Measurements from ENCODE around the gene HYCC2. TPM values are rescaled to one million over a fixed set of nuclear protein-coding genes. Genes with fewer than 3 reads are reported as not detected.

Gene HYCC2
- total RNA-seq, 1 experiment from 2014 or later, result 21.8 TPM

DNA sequence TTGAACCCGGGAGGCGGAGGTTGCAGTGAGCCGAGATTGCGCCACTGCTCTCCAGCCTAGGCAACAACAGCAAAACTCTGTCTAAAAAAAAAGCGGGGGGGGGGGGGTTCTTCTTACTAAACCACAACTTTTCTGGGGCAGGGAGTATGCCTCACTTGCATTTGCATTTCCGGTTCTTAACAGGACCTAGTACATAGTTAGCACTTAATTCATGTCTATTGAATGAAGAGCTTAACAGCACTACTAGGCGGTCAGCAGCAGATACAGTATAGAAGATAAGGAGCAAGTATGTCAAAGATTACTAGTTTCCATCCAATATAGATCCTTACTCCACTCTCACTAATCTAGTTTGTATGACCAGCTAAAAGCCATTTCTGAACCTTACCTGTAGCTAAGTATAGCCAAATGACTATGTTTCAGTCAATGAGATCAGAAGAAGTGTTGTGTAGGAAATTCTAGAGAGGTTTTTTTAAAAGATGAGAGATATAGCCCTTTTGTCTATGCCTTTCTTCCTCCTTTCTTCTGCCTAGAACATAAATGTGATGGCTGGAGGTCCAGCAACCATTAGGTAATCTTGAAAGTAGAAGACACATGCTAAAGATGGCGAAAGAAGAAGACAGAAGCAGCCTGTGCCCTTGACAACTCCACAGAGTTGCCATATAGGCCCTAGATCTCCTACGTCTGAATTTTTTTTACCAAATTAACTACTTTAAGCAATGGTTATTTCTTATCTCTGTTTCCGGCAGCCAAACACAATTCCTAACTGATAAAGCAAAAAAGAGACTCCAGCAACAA, 11.3 kb downstream of the HYCC2 start:
- intact Hi-C loops (cut with micrococcal nuclease; ENCODE audit: unreplicated experiment), result no loop called here
- Mint-ChIP-seq H3K4me3 (ENCODE audit: unreplicated experiment) (no peak overlapping the region), H3K27ac (ENCODE audit: unreplicated experiment) (no peak overlapping the region), H3K9me3 (ENCODE audit: unreplicated experiment) (no peaks in the 10 kb centered on the region), H3K36me3 (ENCODE audit: insufficient read depth, unreplicated experiment) (peaks cover 21% of the 10 kb centered on the region), H3K4me1 (ENCODE audit: low read depth, unreplicated experiment) (peaks cover 18% of the 10 kb centered on the region), H3K27me3 (ENCODE audit: insufficient read depth, unreplicated experiment) (no peaks in the 10 kb centered on the region)
- POLR2A ChIA-PET, result no interaction called here
- Histone ChIP-seq H3K4me3 (ENCODE audit: low read depth, low read length) (no peak overlapping the region), H3K4me1 (peaks cover 30% of the 10 kb centered on the region), H3K9me3 (no peaks in the 10 kb centered on the region), H3K36me3 (ENCODE audit: control insufficient read depth, insufficient read depth, low read length) (no peaks in the 10 kb centered on the region), H3K27me3 (replicated peaks; ENCODE audit: control insufficient read depth, insufficient read depth, low read length) (no peaks in the 10 kb centered on the region)
- DNase-seq, result no peak
- BruUV-seq (replicated peaks), result no TSS peak
- CTCF ChIA-PET, result interaction anchor here (1.0 kb wide), 1 partner anchor 9 kb away, joined by 6 read pairs; no protein-coding TSS in a partner anchor
- no peak for TF ChIP-seq CTCF (IDR thresholded peaks at IDR 0.05; ENCODE audit: insufficient read depth in 1 of 2, low read depth in 1 of 2, low read length in 1 of 2, severe bottlenecking in 1 of 2, unreplicated experiment in 1 of 2)

DNA sequence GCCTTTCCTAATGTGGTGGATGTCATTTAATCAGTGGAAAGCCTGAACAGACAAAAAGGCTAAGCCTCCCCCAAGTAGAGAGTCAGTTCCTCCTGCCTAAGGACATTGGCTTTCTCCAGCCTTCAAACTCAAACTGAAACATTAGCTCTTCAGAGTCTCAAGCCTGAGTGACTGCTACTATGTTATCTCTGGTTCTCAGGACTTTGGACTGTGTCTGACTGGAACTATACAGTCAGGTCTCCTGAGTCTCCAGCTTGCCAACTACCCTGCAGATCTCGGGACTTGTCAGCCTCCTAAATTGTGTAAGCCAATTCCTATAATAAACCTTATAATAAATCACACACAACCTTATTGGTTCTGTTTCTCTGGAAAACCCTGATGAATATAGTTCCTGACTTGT, 12.6 kb downstream of the HYCC2 start:
- Histone ChIP-seq H3K4me3 (ENCODE audit: low read depth, low read length) (no peak overlapping the region), H3K36me3 (ENCODE audit: control insufficient read depth, insufficient read depth, low read length) (no peaks in the 10 kb centered on the region), H3K9me3 (no peaks in the 10 kb centered on the region), H3K27me3 (replicated peaks; ENCODE audit: control insufficient read depth, insufficient read depth, low read length) (no peaks in the 10 kb centered on the region), H3K4me1 (peaks cover 30% of the 10 kb centered on the region)
- H3K27ac Mint-ChIP-seq (ENCODE audit: unreplicated experiment), result no peak overlapping the region
- peaks cover 21% of the 10 kb centered on the region for H3K36me3 Mint-ChIP-seq (ENCODE audit: insufficient read depth, unreplicated experiment)
- H3K4me3 Mint-ChIP-seq (ENCODE audit: unreplicated experiment), result no peak overlapping the region
- intact Hi-C loops (cut with micrococcal nuclease; ENCODE audit: unreplicated experiment), result no loop called here
- H3K27me3 Mint-ChIP-seq (ENCODE audit: insufficient read depth, unreplicated experiment), result no peaks in the 10 kb centered on the region
- H3K4me1 Mint-ChIP-seq (ENCODE audit: low read depth, unreplicated experiment), result peaks cover 18% of the 10 kb centered on the region
- POLR2A ChIA-PET, result interaction anchor here (0.6 to 0.9 kb wide), 2 partner anchors 154 to 194 kb away, joined by 3 read pairs; partner anchors contain the start of gene CLK1
- no peak for TF ChIP-seq CTCF (IDR thresholded peaks at IDR 0.05; ENCODE audit: insufficient read depth in 1 of 2, low read depth in 1 of 2, low read length in 1 of 2, severe bottlenecking in 1 of 2, unreplicated experiment in 1 of 2)
- CTCF ChIA-PET, result interaction anchor here (0.6 to 1.3 kb wide), 4 partner anchors 10 to 158 kb away, joined by 3 to 10 read pairs (median 3); partner anchors contain the start of gene ORC2
- peak in 1 of 2 experiments; percentile 19 for DNase-seq
- H3K9me3 Mint-ChIP-seq (ENCODE audit: unreplicated experiment), result no peaks in the 10 kb centered on the region
- no TSS peak for BruUV-seq (replicated peaks)

- no peaks in the 10 kb centered on the region for H3K27me3 Mint-ChIP-seq (ENCODE audit: insufficient read depth, unreplicated experiment)
- DNase-seq, result no peak
- H3K9me3 Mint-ChIP-seq (ENCODE audit: unreplicated experiment), result no peaks in the 10 kb centered on the region
- ChIA-PET CTCF (no interaction called here), POLR2A (no interaction called here)
- BruUV-seq (replicated peaks), result no TSS peak
- H3K9me3 ChIP-seq, result no peaks in the 10 kb centered on the region
- intact Hi-C loops (cut with micrococcal nuclease; ENCODE audit: unreplicated experiment), result no loop called here
- no peaks in the 10 kb centered on the region for H3K27me3 ChIP-seq (replicated peaks; ENCODE audit: control insufficient read depth, insufficient read depth, low read length)
- no peak overlapping the region for H3K4me3 ChIP-seq (ENCODE audit: low read depth, low read length)
- no peaks in the 10 kb centered on the region for H3K36me3 ChIP-seq (ENCODE audit: control insufficient read depth, insufficient read depth, low read length)
- H3K27ac Mint-ChIP-seq (ENCODE audit: unreplicated experiment), result no peak overlapping the region
- H3K4me1 ChIP-seq, result peaks cover 30% of the 10 kb centered on the region
- peaks cover 13% of the 10 kb centered on the region for H3K36me3 Mint-ChIP-seq (ENCODE audit: insufficient read depth, unreplicated experiment)
- peaks cover 18% of the 10 kb centered on the region for H3K4me1 Mint-ChIP-seq (ENCODE audit: low read depth, unreplicated experiment)
- TF ChIP-seq CTCF (IDR thresholded peaks at IDR 0.05; ENCODE audit: insufficient read depth in 1 of 2, low read depth in 1 of 2, low read length in 1 of 2, severe bottlenecking in 1 of 2, unreplicated experiment in 1 of 2), result no peak
- no peak overlapping the region for H3K4me3 Mint-ChIP-seq (ENCODE audit: unreplicated experiment)
These were observed 13.7 kb downstream of the HYCC2 start for GRCh38 chr2:201057715-201058248.

Data from Caco-2 (cell line).